Hepatocyte (in vitro differentiated cells): ENCODE data around the gene SMIM12.

ENCODE experiments used
- EZH2 ChIP-seq: fragments of 200-600 bp; sonication (generic); IDR thresholded peaks from 2 replicates; pipeline ENCODE4 v1.6.1; 2016; ENCODE audit warnings: antibody characterized with exemption, mild to moderate bottlenecking, borderline replicate concordance
- EZH2phosphoT487 ChIP-seq: fragments of 200-600 bp; sonication (generic); IDR thresholded peaks from one replicate; pipeline ENCODE4 v1.6.1; 2018; ENCODE audit warnings: antibody characterized with exemption, mild to moderate bottlenecking, low read depth, moderate library complexity; ENCODE audit not compliant: unreplicated experiment, severe bottlenecking
- TF ChIP-seq, protein P1 (sequence below): fragments of 200-600 bp; sonication (generic); IDR thresholded peaks from 2 replicates; pipeline ENCODE4 v1.5.1; 2016; ENCODE audit warnings: antibody characterized with exemption, mild to moderate bottlenecking; ENCODE audit not compliant: poor library complexity

DNA sequence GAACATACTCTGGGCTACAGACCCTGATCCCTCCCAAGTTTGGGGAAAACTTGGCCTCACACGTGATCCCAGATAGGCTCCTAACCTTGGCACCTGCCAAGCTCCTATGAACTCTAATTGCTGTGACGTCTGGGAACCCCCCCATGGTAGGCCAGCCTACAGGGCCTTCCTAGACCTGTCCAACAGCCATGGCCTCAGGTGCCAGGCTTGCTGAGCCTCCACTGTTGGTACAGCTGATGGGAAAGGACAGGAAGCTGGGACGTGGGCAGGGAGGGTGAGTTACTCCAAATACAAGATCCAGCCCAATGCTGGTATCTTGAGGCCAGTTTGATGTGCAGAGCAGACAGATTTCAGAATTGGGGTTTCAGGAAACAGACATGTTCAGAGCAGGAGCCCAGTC, 19.1 kb downstream of the SMIM12 start:
- TF ChIP-seq, protein P1, sequence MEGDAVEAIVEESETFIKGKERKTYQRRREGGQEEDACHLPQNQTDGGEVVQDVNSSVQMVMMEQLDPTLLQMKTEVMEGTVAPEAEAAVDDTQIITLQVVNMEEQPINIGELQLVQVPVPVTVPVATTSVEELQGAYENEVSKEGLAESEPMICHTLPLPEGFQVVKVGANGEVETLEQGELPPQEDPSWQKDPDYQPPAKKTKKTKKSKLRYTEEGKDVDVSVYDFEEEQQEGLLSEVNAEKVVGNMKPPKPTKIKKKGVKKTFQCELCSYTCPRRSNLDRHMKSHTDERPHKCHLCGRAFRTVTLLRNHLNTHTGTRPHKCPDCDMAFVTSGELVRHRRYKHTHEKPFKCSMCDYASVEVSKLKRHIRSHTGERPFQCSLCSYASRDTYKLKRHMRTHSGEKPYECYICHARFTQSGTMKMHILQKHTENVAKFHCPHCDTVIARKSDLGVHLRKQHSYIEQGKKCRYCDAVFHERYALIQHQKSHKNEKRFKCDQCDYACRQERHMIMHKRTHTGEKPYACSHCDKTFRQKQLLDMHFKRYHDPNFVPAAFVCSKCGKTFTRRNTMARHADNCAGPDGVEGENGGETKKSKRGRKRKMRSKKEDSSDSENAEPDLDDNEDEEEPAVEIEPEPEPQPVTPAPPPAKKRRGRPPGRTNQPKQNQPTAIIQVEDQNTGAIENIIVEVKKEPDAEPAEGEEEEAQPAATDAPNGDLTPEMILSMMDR = no peak
- TF ChIP-seq EZH2 = no peak
- no peak for TF ChIP-seq EZH2phosphoT487
